ENCODE results near the gene MRM2.

MRM2 gene

DNA sequence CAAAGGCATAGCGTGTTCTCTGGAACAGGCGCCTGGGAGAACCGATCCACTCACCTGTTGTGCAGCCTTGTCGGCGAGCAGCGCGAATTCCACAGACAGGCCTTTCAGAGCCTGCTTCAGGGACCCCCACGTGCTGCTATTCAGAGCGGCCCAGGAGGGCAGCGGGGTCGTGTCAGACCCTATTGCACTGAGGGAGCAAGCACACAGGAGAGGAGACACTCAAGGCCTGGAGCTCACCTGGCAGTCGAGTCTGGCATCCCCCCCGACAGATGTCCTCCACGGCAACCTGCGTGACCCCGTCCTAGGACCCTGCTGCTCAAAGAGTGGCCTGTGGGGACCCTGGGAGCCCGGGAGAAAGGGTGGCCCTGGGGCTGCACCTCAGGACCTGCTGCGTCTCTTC is 21.2 kb upstream of the MRM2 start:
- no peaks in the 10 kb centered on the region for H3K36me3 ChIP-seq (replicated peaks; ENCODE audit: insufficient read depth, low read length)
- H3K27ac ChIP-seq (ENCODE audit: low read length) = no peak overlapping the region
- H3K27me3 ChIP-seq (replicated peaks; ENCODE audit: insufficient read depth, low read length) = no peaks in the 10 kb centered on the region
- no peak overlapping the region for H3K9ac ChIP-seq (ENCODE audit: low read length)
- H3F3A ChIP-seq (ENCODE audit: insufficient read depth, low read length) = no peaks in the 10 kb centered on the region
- no peak overlapping the region for H3K4me3 ChIP-seq (ENCODE audit: low read length)
- no peak overlapping the region for H2AFZ ChIP-seq (ENCODE audit: low read length)
- H3K79me2 ChIP-seq (ENCODE audit: low read length) = no peaks in the 10 kb centered on the region
- no peak for DNase-seq
- TF ChIP-seq CTCF (IDR thresholded peaks at IDR 0.05; ENCODE audit: low read length) = no peak
- no peak for TF ChIP-seq EZH2 (optimal IDR thresholded peaks at IDR 0.05; ENCODE audit: low read depth, low read length)
- TF ChIP-seq EZH2phosphoT487 (IDR thresholded peaks at IDR 0.05; ENCODE audit: low read length) = no peak
- no peaks in the 10 kb centered on the region for H3K9me3 ChIP-seq (replicated peaks; ENCODE audit: insufficient read depth, low read length)
- no peaks in the 10 kb centered on the region for H3K9me2 ChIP-seq (replicated peaks; ENCODE audit: insufficient read depth, low read length)
- H3K4me1 ChIP-seq (ENCODE audit: low read length) = no peaks in the 10 kb centered on the region
- H3K4me2 ChIP-seq (ENCODE audit: low read depth, low read length) = no peak overlapping the region
- no peaks in the 10 kb centered on the region for H4K20me1 ChIP-seq (ENCODE audit: insufficient read depth, low read length)

DNA sequence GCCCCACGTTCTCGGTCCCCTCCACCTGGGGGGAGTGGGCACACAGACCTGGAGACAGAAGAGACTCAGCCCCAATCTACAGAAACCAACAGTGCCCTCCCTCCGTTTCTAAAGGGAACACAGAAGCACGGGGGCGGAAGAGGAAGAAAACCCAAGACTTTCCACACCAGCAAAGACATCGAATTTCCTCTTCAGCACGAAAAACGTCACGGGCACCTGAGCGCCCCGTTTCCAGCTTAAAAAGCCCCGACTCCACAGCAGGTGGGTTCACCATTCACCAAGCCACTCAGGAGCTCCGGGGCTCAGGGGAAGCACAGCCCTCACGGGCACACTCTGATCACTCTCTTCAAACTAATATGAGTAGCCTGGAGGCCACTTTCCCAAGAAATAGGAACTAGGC is 19.6 kb upstream of the MRM2 start:
- Histone ChIP-seq H3K9me3 (replicated peaks; ENCODE audit: insufficient read depth, low read length) (no peaks in the 10 kb centered on the region), H3K9me2 (replicated peaks; ENCODE audit: insufficient read depth, low read length) (no peaks in the 10 kb centered on the region), H3K9ac (ENCODE audit: low read length) (no peak overlapping the region), H4K20me1 (ENCODE audit: insufficient read depth, low read length) (no peaks in the 10 kb centered on the region), H3K4me3 (ENCODE audit: low read length) (no peak overlapping the region), H3K36me3 (replicated peaks; ENCODE audit: insufficient read depth, low read length) (no peaks in the 10 kb centered on the region), H2AFZ (ENCODE audit: low read length) (no peak overlapping the region), H3F3A (ENCODE audit: insufficient read depth, low read length) (no peaks in the 10 kb centered on the region), H3K4me2 (ENCODE audit: low read depth, low read length) (no peak overlapping the region), H3K27me3 (replicated peaks; ENCODE audit: insufficient read depth, low read length) (no peaks in the 10 kb centered on the region), H3K27ac (ENCODE audit: low read length) (no peak overlapping the region), H3K4me1 (ENCODE audit: low read length) (no peaks in the 10 kb centered on the region), H3K79me2 (ENCODE audit: low read length) (no peaks in the 10 kb centered on the region)
- TF ChIP-seq EZH2 (optimal IDR thresholded peaks at IDR 0.05; ENCODE audit: low read depth, low read length) (no peak), EZH2phosphoT487 (IDR thresholded peaks at IDR 0.05; ENCODE audit: low read length) (no peak), CTCF (IDR thresholded peaks at IDR 0.05; ENCODE audit: low read length) (no peak)
- no peak for DNase-seq

DNA sequence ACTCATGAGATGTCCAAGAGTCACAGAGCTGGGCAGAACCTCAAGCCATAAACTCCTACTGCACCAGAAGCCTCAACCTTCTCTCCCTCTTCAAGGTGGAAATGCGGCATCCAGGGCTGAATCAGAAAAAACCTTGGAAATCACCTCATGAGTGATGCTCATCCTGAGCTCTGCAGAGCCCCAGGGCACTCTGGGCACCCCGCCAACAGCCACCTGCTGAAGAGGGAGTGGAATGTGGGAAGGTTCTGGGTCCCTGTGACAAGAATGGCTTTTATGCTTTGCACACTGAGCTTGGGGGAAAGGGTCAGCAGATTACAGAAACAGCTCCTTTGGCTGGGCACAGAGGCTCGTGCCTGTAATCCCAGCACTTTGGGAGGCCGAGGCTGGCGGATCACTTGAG is 18.8 kb upstream of the MRM2 start:
- Histone ChIP-seq H3K9me3 (replicated peaks; ENCODE audit: insufficient read depth, low read length) (no peaks in the 10 kb centered on the region), H3K4me2 (ENCODE audit: low read depth, low read length) (no peak overlapping the region), H4K20me1 (ENCODE audit: insufficient read depth, low read length) (no peaks in the 10 kb centered on the region), H3K27me3 (replicated peaks; ENCODE audit: insufficient read depth, low read length) (no peaks in the 10 kb centered on the region), H3K4me1 (ENCODE audit: low read length) (no peaks in the 10 kb centered on the region), H3K36me3 (replicated peaks; ENCODE audit: insufficient read depth, low read length) (no peaks in the 10 kb centered on the region), H3K79me2 (ENCODE audit: low read length) (no peaks in the 10 kb centered on the region), H3F3A (ENCODE audit: insufficient read depth, low read length) (no peaks in the 10 kb centered on the region), H3K9ac (ENCODE audit: low read length) (no peak overlapping the region), H3K27ac (ENCODE audit: low read length) (no peak overlapping the region), H2AFZ (ENCODE audit: low read length) (no peak overlapping the region), H3K4me3 (ENCODE audit: low read length) (no peak overlapping the region), H3K9me2 (replicated peaks; ENCODE audit: insufficient read depth, low read length) (no peaks in the 10 kb centered on the region)
- no peak for DNase-seq
- TF ChIP-seq EZH2phosphoT487 (IDR thresholded peaks at IDR 0.05; ENCODE audit: low read length) = no peak
- no peak for TF ChIP-seq CTCF (IDR thresholded peaks at IDR 0.05; ENCODE audit: low read length)
- no peak for TF ChIP-seq EZH2 (optimal IDR thresholded peaks at IDR 0.05; ENCODE audit: low read depth, low read length)
